Measurements from ENCODE around the gene ZNF846. TPM values are rescaled to one million over a fixed set of nuclear protein-coding genes. Genes with fewer than 3 reads are reported as not detected.
"Not testable (repeated sequence)": the region's sequence is repeated elsewhere in the genome, so short reads cannot be mapped to it uniquely, and the experiment has no call there.

The ZNF846 gene
- total RNA-seq, 1 experiment from 2014 or later, result 1.2 TPM

- ATAC-seq (peak; percentile 88), DNase-seq (ENCODE audit: low read depth, low spot score) (peak; percentile 57)
- Histone ChIP-seq H3K4me1 (ENCODE audit: control insufficient read depth in 1 of 2, insufficient read depth in 2 of 2, low read length in 2 of 2) (peaks cover 2 to 7% of the 10 kb centered on the region in 2 experiments; a peak in 2 of 4 replicates), H3K9ac (ENCODE audit: low read length) (peak overlapping the region; percentile 53; the same call in 1 of the 2 replicates), H4K20me1 (ENCODE audit: insufficient read depth) (no peaks in the 10 kb centered on the region), H3K4me3 (replicated peaks in 1 of 2; ENCODE audit: low read depth in 1 of 2, low read length in 2 of 2) (peak overlapping the region; percentile 45 to 58), H3K9me3 (ENCODE audit: control insufficient read depth in 1 of 2, insufficient read depth in 1 of 2, low read depth in 1 of 2, low read length in 2 of 2) (peaks cover 0 to 5% of the 10 kb centered on the region in 2 experiments; a peak in 1 of 4 replicates), H3K27me3 (ENCODE audit: insufficient read depth, low read length) (no peaks in the 10 kb centered on the region), H3K27ac (ENCODE audit: low read depth, low read length) (peak overlapping the region; percentile 48), H3K9me2 (ENCODE audit: insufficient read depth) (no peaks in the 10 kb centered on the region), H2AFZ (ENCODE audit: low read depth, low read length, poor library complexity, severe bottlenecking) (no peak overlapping the region), H3K36me3 (ENCODE audit: control insufficient read depth in 1 of 2, insufficient read depth in 2 of 2, low read length in 2 of 2) (no peaks in the 10 kb centered on the region), H3K4me2 (ENCODE audit: low read length) (peak overlapping the region; percentile 83), H3K79me2 (ENCODE audit: insufficient read depth, low read length) (no peaks in the 10 kb centered on the region)
- no TSS peak for BruUV-seq (replicated peaks)
- ChIA-PET POLR2A (interaction anchor here (0.6 kb wide), 1 partner anchor 439 kb away, joined by 3 read pairs; no protein-coding TSS in a partner anchor), RAD21 (ENCODE audit: low non-redundant PET in 1 of 2, low total read pairs in 2 of 2, uncharacterized antibody in 2 of 2, unreplicated experiment in 2 of 2) (no interaction called here), CTCF (no interaction called here)
- TF ChIP-seq ZFX (IDR thresholded peaks at IDR 0.05), result no peak
- TF ChIP-seq ATF3 (IDR thresholded peaks at IDR 0.05), result no peak
- no peak for TF ChIP-seq ZBTB33 (IDR thresholded peaks at IDR 0.05; ENCODE audit: extremely low read depth, insufficient replicate concordance, low read length)
- no peak for TF ChIP-seq FOSL1 (IDR thresholded peaks at IDR 0.05; ENCODE audit: low read depth)
- TF ChIP-seq CEBPB (IDR thresholded peaks at IDR 0.05; ENCODE audit: low read depth), result no peak
- no peak for TF ChIP-seq MAX (IDR thresholded peaks at IDR 0.05)
- no peak for TF ChIP-seq REST (IDR thresholded peaks at IDR 0.05; ENCODE audit: low read depth)
- TF ChIP-seq EGR1 (IDR thresholded peaks at IDR 0.05; ENCODE audit: low read depth), result peak; percentile 42; the same call in 1 of the 2 replicates
- TF ChIP-seq EZH2 (IDR thresholded peaks at IDR 0.05), result no peak
- TF ChIP-seq SRF (IDR thresholded peaks at IDR 0.05; ENCODE audit: low read depth), result no peak
- TF ChIP-seq POLR2AphosphoS5 (IDR thresholded peaks at IDR 0.05; ENCODE audit: low read depth, low read length), result peak; percentile 54; the same call in 1 of the 2 replicates
- intact Hi-C loops (cut with micrococcal nuclease), result no loop called here
Measured at GRCh38 chr19:9785367-9786331, 17.1 kb upstream of the ZNF846 start.

- H4K20me1 ChIP-seq (ENCODE audit: insufficient read depth); POLR2A ChIA-PET; DNase-seq (ENCODE audit: low read depth, low spot score); H2AFZ ChIP-seq (ENCODE audit: low read depth, low read length, poor library complexity, severe bottlenecking); H3K4me3 ChIP-seq (replicated peaks in 1 of 2; ENCODE audit: low read depth in 1 of 2, low read length in 2 of 2); H3K27me3 ChIP-seq (ENCODE audit: insufficient read depth, low read length); H3K9me3 ChIP-seq (ENCODE audit: control insufficient read depth in 1 of 2, insufficient read depth in 1 of 2, low read depth in 1 of 2, low read length in 2 of 2); H3K36me3 ChIP-seq (ENCODE audit: control insufficient read depth in 1 of 2, insufficient read depth in 2 of 2, low read length in 2 of 2); RAD21 ChIA-PET (ENCODE audit: low non-redundant PET in 1 of 2, low total read pairs in 2 of 2, uncharacterized antibody in 2 of 2, unreplicated experiment in 2 of 2); H3K9ac ChIP-seq (ENCODE audit: low read length); BruUV-seq (replicated peaks); intact Hi-C loops (cut with micrococcal nuclease); H3K4me1 ChIP-seq (ENCODE audit: control insufficient read depth in 1 of 2, insufficient read depth in 2 of 2, low read length in 2 of 2); CTCF ChIA-PET; H3K79me2 ChIP-seq (ENCODE audit: insufficient read depth, low read length); ATAC-seq; H3K27ac ChIP-seq (ENCODE audit: low read depth, low read length); H3K4me2 ChIP-seq (ENCODE audit: low read length); H3K9me2 ChIP-seq (ENCODE audit: insufficient read depth): not testable (repeated sequence)
Measured at GRCh38 chr19:9784163-9784496, 15.6 kb upstream of the ZNF846 start.

Data from HCT116 (cell line).